Measurements from ENCODE around the gene DMGDH. TPM values are rescaled to one million over a fixed set of nuclear protein-coding genes. Genes with fewer than 3 reads are reported as not detected.
A peak's percentile ranks its signal among the peaks of the same experiment; 100 is the strongest.

Gene DMGDH
- total and polyA plus RNA-seq, 2 of the 4 experiments (the other 2 are of a cell fraction), result 0.18 TPM; not detected in 1

DNA sequence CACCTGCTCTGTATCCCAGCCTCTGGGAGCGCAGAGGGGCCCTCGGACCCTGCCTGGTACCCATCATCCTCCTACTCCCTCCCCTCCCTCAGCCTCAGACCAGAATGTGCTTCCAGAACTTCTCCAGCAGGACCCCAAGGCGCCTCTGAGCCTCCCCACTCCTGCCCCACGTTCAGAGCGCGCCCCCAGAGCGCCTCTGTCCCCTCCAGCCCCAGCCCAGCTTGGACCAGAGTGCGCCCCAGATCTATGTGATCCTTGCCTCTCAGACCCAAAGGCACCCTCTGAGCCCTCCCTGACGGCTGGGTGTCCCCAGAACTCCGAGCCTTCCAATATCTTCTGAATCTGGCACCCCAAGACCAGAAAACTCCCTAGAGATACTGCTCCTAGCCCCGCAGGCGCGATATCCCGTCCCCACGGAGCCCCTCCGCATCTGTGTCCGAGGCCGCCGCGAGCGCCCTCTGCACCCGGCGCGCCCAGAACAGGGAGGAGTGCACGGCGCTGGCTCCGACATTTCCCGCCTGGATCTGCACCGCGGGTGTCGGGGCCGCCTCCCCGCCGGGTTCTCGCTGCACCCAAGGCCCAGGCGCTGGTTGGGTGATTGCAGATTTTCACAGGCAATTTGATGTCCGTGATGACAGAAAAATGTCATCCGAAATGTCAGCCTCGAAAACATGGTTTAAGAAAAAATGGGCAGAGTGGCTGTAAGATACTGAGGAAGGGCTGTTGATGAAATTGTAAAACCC lies 42.7 kb upstream of the DMGDH start:
- Histone ChIP-seq H3K9me3 (ENCODE audit: control insufficient read depth, insufficient read depth, low read length) (no peaks in the 10 kb centered on the region), H3K14ac (replicated peaks; ENCODE audit: low read depth, low read length) (no peak overlapping the region), H3K4me2 (ENCODE audit: low read depth, low read length) (no peak overlapping the region; the same call in 1 of the 2 replicates), H3K4me3 (ENCODE audit: insufficient read depth, low read depth, low read length) (no peak overlapping the region), H3K4me1 (ENCODE audit: control insufficient read depth, insufficient read depth, low read length) (no peaks in the 10 kb centered on the region), H3K9ac (ENCODE audit: low read depth, low read length) (no peak overlapping the region), H2BK20ac (ENCODE audit: low read depth, low read length) (no peak overlapping the region), H4K5ac (ENCODE audit: low read depth, low read length) (no peak overlapping the region), H2AK5ac (ENCODE audit: low read depth, low read length) (no peak overlapping the region), H3K36me3 (ENCODE audit: control insufficient read depth, insufficient read depth, low read length) (no peaks in the 10 kb centered on the region), H3K18ac (ENCODE audit: low read depth, low read length) (no peak overlapping the region), H3K9me1 (ENCODE audit: insufficient read depth, low read length) (no peaks in the 10 kb centered on the region), H3K27ac (ENCODE audit: insufficient read depth, low read length) (no peak overlapping the region), H2BK5ac (ENCODE audit: low read depth, low read length, poor library complexity, severe bottlenecking) (no peak overlapping the region), H2AFZ (replicated peaks; ENCODE audit: low read length, poor library complexity) (peak overlapping the region; percentile 2), H3K56ac (ENCODE audit: extremely low read depth, insufficient read depth, low read length) (no peak overlapping the region), H4K8ac (ENCODE audit: low read depth in 2 of 2, low read length in 2 of 2) (no peak overlapping the region), H4K20me1 (ENCODE audit: insufficient read depth, low read length) (no peaks in the 10 kb centered on the region), H4K91ac (ENCODE audit: insufficient read depth, low read depth, low read length) (no peak overlapping the region), H3K4ac (ENCODE audit: low read depth, low read length) (no peak overlapping the region), H3K79me1 (ENCODE audit: low read depth in 1 of 2, low read length in 2 of 2) (no peaks in the 10 kb centered on the region), H2BK15ac (ENCODE audit: low read depth, low read length) (no peak overlapping the region), H3K23ac (ENCODE audit: low read depth, low read length) (no peak overlapping the region), H2AK9ac (replicated peaks; ENCODE audit: low read depth, low read length, poor library complexity) (no peak overlapping the region), H2BK120ac (ENCODE audit: low read depth, low read length) (no peak overlapping the region), H3K27me3 (ENCODE audit: control insufficient read depth, insufficient read depth, low read length) (peaks cover 57% of the 10 kb centered on the region)
- TF ChIP-seq CTCF (conservative IDR thresholded peaks at IDR 0.05; ENCODE audit: low read depth, low read length) (no peak), CEBPB (IDR thresholded peaks at IDR 0.05; ENCODE audit: low read depth, low read length) (no peak), CHD1 (IDR thresholded peaks at IDR 0.05; ENCODE audit: low read depth, low read length) (no peak), USF2 (IDR thresholded peaks at IDR 0.05; ENCODE audit: low read depth, low read length) (no peak), SMC3 (IDR thresholded peaks at IDR 0.05; ENCODE audit: low read depth, low read length) (no peak), RFX5 (IDR thresholded peaks at IDR 0.05; ENCODE audit: low read depth, low read length) (no peak), MAFK (IDR thresholded peaks at IDR 0.05; ENCODE audit: low read depth, low read length) (no peak), POLR2A (IDR thresholded peaks at IDR 0.05; ENCODE audit: low read depth, low read length) (no peak), RAD21 (IDR thresholded peaks at IDR 0.05; ENCODE audit: low read length) (no peak)
- dilution Hi-C loops (cut with HindIII; ENCODE audit: low sequenced_read_pairs, unreplicated experiment) (no loop called here), in situ Hi-C loops (cut with MboI; ENCODE audit: low sequenced_read_pairs) (no loop called here), intact Hi-C loops (cut with micrococcal nuclease) (loop anchor here (5.0 kb wide), 1 partner anchor 70 kb away; no protein-coding TSS in a partner anchor)
- ATAC-seq (ENCODE audit: low read depth) (peak; percentile 35), DNase-seq (no peak)
- no TSS peak for BruUV-seq (replicated peaks)
- ChIA-PET POLR2A (ENCODE audit: unreplicated experiment) (no interaction called here), CTCF (no interaction called here)
- WGBS, 2 experiments (ENCODE audit: extremely low coverage in 2 of 2, insufficient read length in 1 of 2), result 9% methylated on average over 8 of the region's 39 CpGs; no CpG with 5 or more reads in 1 of the 2 experiments
